ENCODE measurements around the gene CLCN4.

GRCh38 chrX:10178866-10179463 lies 22.2 kb downstream of the CLCN4 start:
- no peak for TF ChIP-seq CTCF (IDR thresholded peaks at IDR 0.05)
- no peak for TF ChIP-seq POLR2A (IDR thresholded peaks at IDR 0.05)

Measured in adrenal gland (tissue), 5 donors.